ENCODE data around the gene PRR20E.
"Not testable (repeated sequence)": the region's sequence is repeated elsewhere in the genome, so short reads cannot be mapped to it uniquely, and the experiment has no call there.

Gene PRR20E

DNA sequence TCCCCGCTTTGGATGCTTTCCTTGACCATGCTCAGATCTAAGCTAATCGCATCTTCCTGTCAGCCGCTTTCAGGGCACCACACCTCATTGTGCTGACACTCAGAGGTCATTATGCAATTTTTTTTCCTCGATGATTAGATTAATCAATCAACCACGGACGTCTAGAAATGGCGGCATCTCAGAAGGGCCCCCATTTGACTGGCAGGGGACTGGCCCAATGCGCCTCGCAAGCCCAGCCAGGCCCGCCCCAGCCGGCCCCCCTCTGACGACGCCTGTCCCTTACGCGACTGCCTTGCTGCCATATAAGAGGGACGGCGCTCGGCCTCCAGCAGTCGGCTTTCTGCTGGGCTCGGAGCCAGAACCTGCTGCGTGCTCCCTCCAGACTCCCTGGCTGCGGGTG is at the start of gene PRR20E:
PRR20E (plus strand) TSS at position 301 of the 400 bp plus-strand sequence. CDS start 387 bp downstream, outside the sequence.
- not testable (repeated sequence) for DNase-seq

DNA sequence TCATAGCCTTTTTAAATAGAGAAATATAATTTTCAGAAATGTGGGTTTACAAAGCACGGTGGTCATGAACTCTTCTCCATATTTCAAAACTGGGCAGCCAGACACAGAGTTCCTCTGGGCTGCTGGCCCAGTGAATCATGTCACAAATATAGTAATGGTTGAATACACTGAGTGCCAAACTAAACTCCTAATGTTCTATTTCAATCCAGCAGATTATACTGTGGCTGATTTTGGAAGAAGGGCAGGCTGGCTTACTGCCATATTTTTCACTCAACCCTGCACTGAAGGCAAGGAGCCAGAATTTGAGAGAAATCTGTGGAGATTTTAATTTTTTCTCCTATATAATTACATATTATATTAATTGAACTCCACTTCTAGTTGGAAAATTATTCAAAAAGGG is 43.3 kb upstream of the PRR20E start:
- DNase-seq = no peak

- DNase-seq = no peak
These were observed 38.1 kb upstream of the PRR20E start for GRCh38 chr13:57128909-57129308.

DNA sequence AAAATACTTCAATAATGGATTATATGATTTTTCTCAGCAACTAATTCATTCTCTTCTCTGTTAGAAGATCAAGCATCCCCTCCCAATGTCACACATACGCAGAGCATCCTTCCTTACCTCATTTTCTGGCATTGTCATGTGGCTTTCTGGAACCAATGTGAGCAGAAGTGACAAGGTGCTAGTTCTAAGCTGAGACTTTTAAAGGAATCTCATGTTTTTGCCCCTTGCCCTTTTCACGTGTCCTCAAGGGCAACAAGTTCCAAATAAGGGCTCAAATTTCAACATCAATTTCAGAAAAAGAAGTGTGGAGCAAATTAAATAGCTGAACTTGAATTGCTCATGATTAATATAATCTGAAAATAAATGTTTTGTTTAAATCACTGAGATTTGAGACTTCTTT is 30.9 kb upstream of the PRR20E start:
- DNase-seq = no peak

DNA sequence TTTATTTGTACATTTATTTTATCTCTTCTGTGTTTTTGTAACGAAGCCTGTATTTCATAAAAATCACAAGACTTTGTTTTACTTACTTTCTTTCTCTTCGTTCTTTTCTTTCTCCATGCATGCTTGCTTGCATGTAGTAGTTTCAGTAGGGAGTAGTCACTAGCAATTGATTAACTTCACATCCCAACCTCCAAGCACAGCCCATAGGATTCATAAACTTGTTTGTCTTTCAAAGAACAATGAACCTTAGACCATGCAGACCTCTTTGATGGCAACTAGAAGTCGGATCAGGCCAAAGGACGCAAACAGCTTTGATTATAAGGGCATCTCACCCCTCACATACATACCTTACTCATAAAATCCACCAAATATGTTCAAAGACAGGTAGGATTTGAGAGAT is 29.4 kb upstream of the PRR20E start:
- no peak for DNase-seq

GRCh38 chr13:57138988-57139387 is 28.0 kb upstream of the PRR20E start:
- no peak for DNase-seq

GRCh38 chr13:57139781-57140180 is 27.2 kb upstream of the PRR20E start:
- not testable (repeated sequence) for DNase-seq

DNA sequence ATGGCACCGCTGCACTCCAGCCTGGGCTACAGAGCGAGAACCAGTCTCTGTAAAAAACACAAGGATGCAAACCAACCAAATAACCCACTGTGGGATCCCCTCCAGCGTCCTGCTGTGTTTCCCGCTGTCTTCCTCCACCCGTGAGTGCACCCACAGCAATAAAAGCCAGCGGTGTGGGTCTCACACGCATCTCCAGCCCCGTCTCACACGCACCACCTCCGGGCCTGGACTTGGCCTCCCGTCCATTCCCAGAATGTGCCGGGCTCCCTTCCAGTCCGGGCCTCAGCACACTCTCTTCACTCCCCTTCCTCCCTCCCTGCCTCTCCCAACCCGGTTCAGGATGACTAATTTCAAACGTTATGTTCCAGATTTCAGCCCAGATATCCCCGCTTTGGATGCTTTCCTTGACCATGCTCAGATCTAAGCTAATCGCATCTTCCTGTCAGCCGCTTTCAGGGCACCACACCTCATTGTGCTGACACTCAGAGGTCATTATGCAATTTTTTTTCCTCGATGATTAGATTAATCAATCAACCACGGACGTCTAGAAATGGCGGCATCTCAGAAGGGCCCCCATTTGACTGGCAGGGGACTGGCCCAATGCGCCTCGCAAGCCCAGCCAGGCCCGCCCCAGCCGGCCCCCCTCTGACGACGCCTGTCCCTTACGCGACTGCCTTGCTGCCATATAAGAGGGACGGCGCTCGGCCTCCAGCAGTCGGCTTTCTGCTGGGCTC is 26.6 kb upstream of the PRR20E start, which contains the start of gene PRR20A:
PRR20A (plus strand) TSS at position 684 of the 734 bp plus-strand sequence. CDS start 387 bp downstream, outside the sequence.
- not testable (repeated sequence) for DNase-seq

GRCh38 chr13:57147188-57147587 is 19.8 kb upstream of the PRR20E start, which contains the start of gene PRR20B:
Gene PRR20B, plus strand, starts transcription at chr13:57147488. Its CDS starts 387 bp downstream, at chr13:57147875.
- DNase-seq = not testable (repeated sequence)

DNA sequence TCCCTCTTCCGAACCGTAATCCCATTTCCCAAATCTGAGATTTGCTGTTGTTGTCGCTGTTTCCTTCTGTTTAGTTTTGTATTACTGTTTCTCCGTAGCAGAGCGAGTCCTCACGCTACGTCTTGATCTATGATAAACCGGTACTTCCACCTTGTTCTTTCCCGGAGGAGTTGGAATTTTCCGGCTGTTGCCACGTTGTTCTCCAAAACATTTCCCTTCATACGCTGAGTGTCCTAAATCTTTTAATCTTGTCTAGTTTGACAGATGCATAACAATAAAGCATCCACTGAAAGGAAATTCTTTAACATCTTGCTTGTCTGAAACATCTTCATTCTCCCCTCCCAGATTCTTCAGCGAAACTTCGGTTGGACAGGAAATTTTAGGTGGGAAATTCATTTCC is 18.9 kb upstream of the PRR20E start:
- not testable (repeated sequence) for DNase-seq

DNA sequence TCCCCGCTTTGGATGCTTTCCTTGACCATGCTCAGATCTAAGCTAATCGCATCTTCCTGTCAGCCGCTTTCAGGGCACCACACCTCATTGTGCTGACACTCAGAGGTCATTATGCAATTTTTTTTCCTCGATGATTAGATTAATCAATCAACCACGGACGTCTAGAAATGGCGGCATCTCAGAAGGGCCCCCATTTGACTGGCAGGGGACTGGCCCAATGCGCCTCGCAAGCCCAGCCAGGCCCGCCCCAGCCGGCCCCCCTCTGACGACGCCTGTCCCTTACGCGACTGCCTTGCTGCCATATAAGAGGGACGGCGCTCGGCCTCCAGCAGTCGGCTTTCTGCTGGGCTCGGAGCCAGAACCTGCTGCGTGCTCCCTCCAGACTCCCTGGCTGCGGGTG is 13.2 kb upstream of the PRR20E start, which contains the start of gene PRR20C:
PRR20C (plus strand) TSS at position 301 of the 400 bp plus-strand sequence. CDS start 387 bp downstream, outside the sequence.
- DNase-seq = not testable (repeated sequence)

DNA sequence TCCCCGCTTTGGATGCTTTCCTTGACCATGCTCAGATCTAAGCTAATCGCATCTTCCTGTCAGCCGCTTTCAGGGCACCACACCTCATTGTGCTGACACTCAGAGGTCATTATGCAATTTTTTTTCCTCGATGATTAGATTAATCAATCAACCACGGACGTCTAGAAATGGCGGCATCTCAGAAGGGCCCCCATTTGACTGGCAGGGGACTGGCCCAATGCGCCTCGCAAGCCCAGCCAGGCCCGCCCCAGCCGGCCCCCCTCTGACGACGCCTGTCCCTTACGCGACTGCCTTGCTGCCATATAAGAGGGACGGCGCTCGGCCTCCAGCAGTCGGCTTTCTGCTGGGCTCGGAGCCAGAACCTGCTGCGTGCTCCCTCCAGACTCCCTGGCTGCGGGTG is 6.7 kb upstream of the PRR20E start, which contains the start of gene PRR20D:
PRR20D (plus strand) TSS at position 301 of the 400 bp plus-strand sequence. CDS start 387 bp downstream, outside the sequence.
- DNase-seq = not testable (repeated sequence)

- DNase-seq = no peak
These were observed 24.7 kb downstream of the PRR20E start for GRCh38 chr13:57191667-57192066.

DNA sequence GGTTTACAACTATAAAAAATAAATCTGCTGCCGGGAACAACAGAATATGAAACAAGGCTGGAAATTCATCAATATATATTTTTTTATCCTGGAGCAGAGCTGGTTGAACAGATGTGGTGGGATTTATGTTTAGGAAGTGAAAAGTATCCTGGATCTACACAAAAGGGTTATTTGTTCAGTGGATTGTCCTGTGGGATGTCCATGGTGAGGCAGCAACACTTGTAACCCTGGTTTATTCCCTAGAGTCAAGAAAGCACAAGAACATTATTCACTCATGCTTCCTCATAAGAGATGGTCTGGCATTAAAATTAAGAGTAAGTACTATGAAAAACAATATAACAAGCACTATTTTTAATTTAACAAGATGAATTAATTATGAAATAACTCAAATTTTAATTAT is 46.0 kb downstream of the PRR20E start:
- DNase-seq = no peak

All from NCI-H1436 (cell line).